H1 (cell line): ENCODE results near the gene PTPRC. TPM values are rescaled to one million over a fixed set of nuclear protein-coding genes. Genes with fewer than 3 reads are reported as not detected.

Experiments
- CTCF ChIA-PET: fragments of 300-600 bp; sonication (Branson Sonifier 250); formaldehyde crosslinking; loops from one replicate; lab custom pipeline; 2021; ENCODE audit not compliant: partially characterized antibody; lab: Charles Lee
- POLR2A ChIA-PET: fragments of 300-600 bp; sonication (Branson Sonifier 250); formaldehyde crosslinking; loops from one replicate; lab custom pipeline; 2021; ENCODE audit warnings: inconsistent platforms; ENCODE audit not compliant: partially characterized antibody; lab: Charles Lee
- DNase-seq, 2 experiments: peaks; one replicate each; pipeline versions ENCODE4 v3.0.0 to v3.0.0-alpha.2; 2010 to 2022; ENCODE audit warnings: low spot score in 2 of 2, low read depth in 1 of 2, mixed read lengths in 1 of 2
- FAIRE-seq: peaks from 2 replicates; lab custom pipeline; 2011; peaks lifted over from hg19 to GRCh38; lab: Jason Lieb, UNC
- H2AFZ ChIP-seq: 2 replicates; pipeline ENCODE4 v1.8.1; 2012; ENCODE audit warnings: low read length, inconsistent platforms
- H2AK5ac ChIP-seq: 2 replicates; pipeline ENCODE4 v1.6.1; 2013; ENCODE audit warnings: low read depth, low read length
- H2BK120ac ChIP-seq: replicated peaks from 2 replicates; pipeline ENCODE3; 2013; ENCODE audit warnings: low read depth, low read length, inconsistent platforms
- H2BK12ac ChIP-seq: 2 replicates; pipeline ENCODE4 v1.6.1; 2013; ENCODE audit warnings: low read depth, low read length
- H2BK15ac ChIP-seq: 2 replicates; pipeline ENCODE4 v1.6.1; 2013; ENCODE audit warnings: low read length
- H2BK20ac ChIP-seq: 2 replicates; pipeline ENCODE4 v1.6.1; 2013; ENCODE audit warnings: low read length
- H2BK5ac ChIP-seq: 2 replicates; pipeline ENCODE4 v1.6.1; 2013; ENCODE audit warnings: low read depth, low read length
- H3K14ac ChIP-seq: 2 replicates; pipeline ENCODE4 v1.6.1; 2013; ENCODE audit warnings: inconsistent platforms; ENCODE audit not compliant: insufficient read length
- H3K18ac ChIP-seq: 2 replicates; pipeline ENCODE4 v1.6.1; 2013; ENCODE audit warnings: low read length; ENCODE audit errors: extremely low read depth
- H3K23ac ChIP-seq: 2 replicates; pipeline ENCODE4 v1.6.1; 2013; ENCODE audit warnings: inconsistent platforms; ENCODE audit not compliant: insufficient read length
- H3K23me2 ChIP-seq: 2 replicates; pipeline ENCODE4 v1.6.1; 2013; ENCODE audit warnings: low read depth, low read length
- H3K27ac ChIP-seq: 2 replicates; pipeline ENCODE4 v1.6.1; 2011; ENCODE audit warnings: low read depth, low read length, inconsistent platforms
- H3K27me3 ChIP-seq, 4 experiments: replicated peaks in 1 of 4; 1 replicate in 1 of 4; 2 replicates in 3 of 4; pipeline versions ENCODE4 v1.6.1 to v1.8.1; 2011 to 2013; ENCODE audit warnings: low read length in 3 of 4, mild to moderate bottlenecking in 3 of 4, inconsistent platforms in 2 of 4, mixed read lengths in 2 of 4, moderate library complexity in 1 of 4; ENCODE audit not compliant: control insufficient read depth in 3 of 4, insufficient read depth in 3 of 4; ENCODE audit errors: extremely low read depth in 1 of 4
- H3K36me3 ChIP-seq, 4 experiments: 2 replicates each; pipeline versions ENCODE4 v1.6.1 to v1.8.1; 2011 to 2013; ENCODE audit warnings: mild to moderate bottlenecking in 4 of 4, low read length in 3 of 4, moderate library complexity in 2 of 4, control low read depth in 1 of 4, inconsistent platforms in 1 of 4; ENCODE audit not compliant: insufficient read depth in 4 of 4, control insufficient read depth in 2 of 4
- H3K4ac ChIP-seq: replicated peaks from 2 replicates; pipeline ENCODE3; 2013; ENCODE audit warnings: low read length, low read depth, mixed read lengths, inconsistent platforms; ENCODE audit not compliant: insufficient read length
- H3K4me1 ChIP-seq, 4 experiments: replicated peaks in 1 of 4; 1 replicate in 1 of 4; 2 replicates in 3 of 4; pipeline versions ENCODE4 v1.6.1 to v1.8.1; 2011 to 2013; ENCODE audit warnings: low read length in 3 of 4, inconsistent platforms in 2 of 4, mixed read lengths in 1 of 4; ENCODE audit not compliant: insufficient read depth in 4 of 4, control insufficient read depth in 3 of 4
- H3K4me2 ChIP-seq, 2 experiments: 2 replicates each; pipeline versions ENCODE4 v1.6.1 to v1.8.1; 2011 to 2013; ENCODE audit warnings: low read depth in 2 of 2, low read length in 2 of 2, control low read depth in 1 of 2, inconsistent platforms in 1 of 2, mild to moderate bottlenecking in 1 of 2; ENCODE audit not compliant: insufficient read depth in 1 of 2
- H3K4me3 ChIP-seq, 4 experiments: fragments of 200-600, 300-600 bp in 1 of 4; sonication (generic), shearing (Covaris generic), sonication (Bioruptor Twin) in 1 of 4; 2 replicates each; pipeline versions ENCODE4 v1.5.1 to v1.8.1; 2011 to 2016; ENCODE audit warnings: low read length in 4 of 4, low read depth in 3 of 4, control low read depth in 2 of 4, inconsistent platforms in 2 of 4, mild to moderate bottlenecking in 2 of 4, mixed read lengths in 1 of 4, moderate library complexity in 1 of 4; ENCODE audit not compliant: insufficient read depth in 2 of 4; ENCODE audit errors: extremely low read depth in 1 of 4
- H3K56ac ChIP-seq: replicated peaks from 2 replicates; pipeline ENCODE3; 2013; ENCODE audit warnings: low read depth, mild to moderate bottlenecking, mixed read lengths, low read length, inconsistent platforms; ENCODE audit not compliant: insufficient read length
- H3K79me1 ChIP-seq: 2 replicates; pipeline ENCODE4 v1.6.1; 2013; ENCODE audit warnings: low read depth, low read length, control low read depth
- H3K79me2 ChIP-seq, 2 experiments: 2 replicates each; pipeline versions ENCODE4 v1.6.1 to v1.8.1; 2012 to 2013; ENCODE audit warnings: low read length in 2 of 2, mild to moderate bottlenecking in 2 of 2, inconsistent platforms in 1 of 2; ENCODE audit not compliant: insufficient read depth in 2 of 2, control insufficient read depth in 1 of 2
- H3K9ac ChIP-seq, 4 experiments: replicated peaks in 1 of 4; 1 replicate in 1 of 4; 2 replicates in 3 of 4; pipeline versions ENCODE4 v1.6.1 to v1.8.1; 2011 to 2013; ENCODE audit warnings: low read depth in 3 of 4, low read length in 3 of 4, control low read depth in 2 of 4, mild to moderate bottlenecking in 2 of 4, moderate library complexity in 2 of 4, inconsistent platforms in 1 of 4; ENCODE audit errors: extremely low read depth in 1 of 4
- H3K9me3 ChIP-seq, 2 experiments: 2 replicates each; pipeline versions ENCODE4 v1.6.1 to v1.8.1; 2012 to 2013; ENCODE audit warnings: mild to moderate bottlenecking in 2 of 2, moderate library complexity in 2 of 2, control low read depth in 1 of 2, inconsistent platforms in 1 of 2, low read depth in 1 of 2, low read length in 1 of 2, mixed read lengths in 1 of 2; ENCODE audit not compliant: insufficient read depth in 2 of 2
- H4K20me1 ChIP-seq, 2 experiments: replicated peaks in 1 of 2; 2 replicates each; pipeline versions ENCODE3 to v1.8.1; 2011 to 2013; ENCODE audit warnings: inconsistent platforms in 2 of 2, low read length in 2 of 2, mild to moderate bottlenecking in 1 of 2; ENCODE audit not compliant: insufficient read depth in 2 of 2, control insufficient read depth in 1 of 2
- H4K5ac ChIP-seq: 2 replicates; pipeline ENCODE4 v1.6.1; 2013; ENCODE audit warnings: low read length, low read depth, mixed read lengths, inconsistent platforms; ENCODE audit not compliant: insufficient read length
- H4K8ac ChIP-seq: 2 replicates; pipeline ENCODE4 v1.8.0; 2013; ENCODE audit warnings: mild to moderate bottlenecking, moderate library complexity, low read length, inconsistent platforms; ENCODE audit not compliant: insufficient read depth; ENCODE audit errors: extremely low read depth
- H4K91ac ChIP-seq: replicated peaks from 2 replicates; pipeline ENCODE3; 2013; ENCODE audit warnings: low read length, mixed read lengths, inconsistent platforms; ENCODE audit not compliant: insufficient read length
- BRCA1 ChIP-seq: IDR thresholded peaks from 2 replicates; pipeline ENCODE4 v1.6.1; 2012; ENCODE audit warnings: low read depth, low read length, improper control_type of control experiment
- CBX8 ChIP-seq: fragments of 300-800, 300-1000 bp; sonication (generic); IDR thresholded peaks from 2 replicates; pipeline ENCODE4 v1.7.1; 2016; ENCODE audit warnings: low read depth, low read length, borderline replicate concordance
- SIN3A ChIP-seq, 2 experiments: IDR thresholded peaks in 1 of 2; conservative IDR thresholded peaks in 1 of 2; 2 replicates each; pipeline ENCODE4 v1.6.1; 2011 to 2012; ENCODE audit warnings: low read length in 2 of 2, improper control_type of control experiment in 1 of 2, low read depth in 1 of 2, mild to moderate bottlenecking in 1 of 2
- WGBS, 2 experiments: shearing (Covaris generic) in 1 of 2; methylation state at CpG; one replicate each; pipeline versions ENCODE4 v1.1.6 to v1.1.7; 2013 to 2015; ENCODE audit warnings: low lambda C conversion rate in 2 of 2, mixed read lengths in 2 of 2, inconsistent platforms in 1 of 2, low coverage in 1 of 2, missing lambda C conversion rate in 1 of 2; ENCODE audit not compliant: insufficient replicate concordance in 2 of 2, insufficient coverage in 1 of 2, insufficient read length in 1 of 2; ENCODE audit errors: extremely low coverage in 1 of 2, missing lambda C conversion rate in 1 of 2; 5-methylcytosine and 5-hydroxymethylcytosine counted together
- polyA plus RNA-seq, 7 experiments: library from polyadenylated mRNA; depleted of rRNA in 3 of 7; stranded (reverse) in 5 of 7; unstranded in 2 of 7; fragments of >200 nt in 5 of 7; fragments of 200-250 nt in 2 of 7; gene quantifications; 1 replicate in 5 of 7; 2 replicates in 1 of 7; 4 replicates in 1 of 7; pipeline versions ENCODE4 v1.2.1 to v1.2.3, GENCODE V29; 2011 to 2013; ENCODE audit warnings: missing spikeins in 2 of 7, mixed read lengths in 2 of 7
- total RNA-seq: library from RNA; stranded (reverse); fragmentation: NEBNext Ultra II Directional; extraction: Animal tissue kit (Norgen Biotek cat#: 25700); gene quantifications from 2 replicates; pipeline ENCODE4 v1.2.1, GENCODE V29; 2021

The PTPRC gene
- total and polyA plus RNA-seq, 2 of the 8 experiments (the other 6 are each of a cell fraction or from before 2014, with no cell fraction given): 0.05 TPM; not detected in 1

DNA sequence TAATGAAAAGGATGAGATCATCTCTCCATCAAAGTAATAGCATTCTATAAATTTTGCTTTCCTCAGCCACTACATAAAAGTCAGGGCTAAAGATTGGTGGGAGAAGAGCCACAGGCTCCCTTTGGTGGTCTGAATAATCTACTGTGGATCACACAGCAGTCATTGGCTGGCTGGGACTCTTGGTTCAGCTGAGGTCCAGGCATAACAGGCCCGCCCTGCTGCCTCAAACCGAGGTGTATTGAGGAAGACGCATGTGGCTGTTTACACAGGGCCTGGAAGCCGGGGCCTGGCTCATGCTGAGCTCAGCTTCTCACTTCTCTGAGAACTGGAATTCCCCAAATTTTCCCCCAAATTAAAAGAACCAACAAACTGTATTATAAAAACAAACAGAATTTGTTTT is 139.2 kb downstream of the PTPRC start:
- H3K27ac ChIP-seq: no peak overlapping the region
- TF ChIP-seq CBX8 (no peak), BRCA1 (no peak), SIN3A (conservative IDR thresholded peaks at IDR 0.05 in 1 of 2, IDR thresholded peaks at IDR 0.05 in 1 of 2; ENCODE audit: low read depth in 1 of 2, low read length in 2 of 2) (no peak)

More for the DNA sequence above, 139.2 kb downstream of the PTPRC start:
- Histone ChIP-seq H3K56ac (no peak overlapping the region), H4K91ac (no peak overlapping the region), H2AK5ac (no peak overlapping the region), H3K36me3 (no peaks in the 10 kb centered on the region), H3K9me3 (no peaks in the 10 kb centered on the region), H3K14ac (no peak overlapping the region), H2BK20ac (no peak overlapping the region), H3K4me1 (peaks cover 0 to 5% (median 0%) of the 10 kb centered on the region in 4 experiments; a peak in 2 of 7 replicates), H3K79me1 (no peaks in the 10 kb centered on the region), H3K23me2 (no peaks in the 10 kb centered on the region), H3K9ac (no peak overlapping the region), H3K79me2 (no peaks in the 10 kb centered on the region), H4K8ac (no peak overlapping the region), H2BK12ac (no peak overlapping the region), H3K4me2 (no peak overlapping the region), H2BK5ac (no peak overlapping the region), H4K20me1 (no peaks in the 10 kb centered on the region), H3K4ac (no peak overlapping the region), H3K4me3 (no peak overlapping the region), H4K5ac (no peak overlapping the region), H3K18ac (no peak overlapping the region), H3K27me3 (no peaks in the 10 kb centered on the region), H3K23ac (no peak overlapping the region), H2AFZ (no peak overlapping the region; the same call in 1 of the 2 replicates), H2BK15ac (no peak overlapping the region), H2BK120ac (no peak overlapping the region)
- no peak for DNase-seq
- no peak for FAIRE-seq
- 66% methylated on average over 4 of the region's 4 CpGs; no CpG with 5 or more reads in 1 of the 2 experiments for WGBS, 2 experiments
- ChIA-PET POLR2A (no interaction called here), CTCF (interaction anchor here (0.6 to 2.9 kb wide), 2 partner anchors 10 to 120 kb away, joined by 3 to 21 read pairs; no protein-coding TSS in a partner anchor)
